HG02885 (cell line): ENCODE results near the gene DNM2.
A peak's percentile ranks its signal among the peaks of the same experiment; 100 is the strongest.

Experiments used
- ATAC-seq: cut with Tn5 transposase; IDR thresholded peaks from one replicate; pipeline ENCODE4 v1.9.1; 2021; ENCODE audit warnings: mild to moderate bottlenecking; ENCODE audit not compliant: unreplicated experiment, poor library complexity

Gene DNM2

GRCh38 chr19:10688545-10689280 is 29.2 kb upstream of the DNM2 start:
- ATAC-seq: no peak

- no peak for ATAC-seq
Measured at GRCh38 chr19:10690341-10690781, 27.5 kb upstream of the DNM2 start.

GRCh38 chr19:10691178-10691881 is 26.5 kb upstream of the DNM2 start:
- ATAC-seq: no peak

GRCh38 chr19:10691883-10692282 is 26.0 kb upstream of the DNM2 start:
- ATAC-seq: no peak

- ATAC-seq: no peak
Measured at GRCh38 chr19:10692673-10693264, 25.1 kb upstream of the DNM2 start.

- ATAC-seq: no peak
Measured at GRCh38 chr19:10694706-10695307, 23.1 kb upstream of the DNM2 start.

- ATAC-seq: peak; percentile 86
Measured at GRCh38 chr19:10695401-10696398, 22.2 kb upstream of the DNM2 start.

- ATAC-seq: no peak
Measured at GRCh38 chr19:10699650-10700335, 18.1 kb upstream of the DNM2 start.

- no peak for ATAC-seq
Measured at GRCh38 chr19:10701955-10702525, 15.8 kb upstream of the DNM2 start.

- ATAC-seq: no peak
Measured at GRCh38 chr19:10706990-10707389, 10.9 kb upstream of the DNM2 start.

- ATAC-seq: no peak
Measured at GRCh38 chr19:10707440-10707839, 10.4 kb upstream of the DNM2 start.

GRCh38 chr19:10708291-10708690 is 9.6 kb upstream of the DNM2 start:
- ATAC-seq: no peak

GRCh38 chr19:10712045-10712444 is 5.8 kb upstream of the DNM2 start:
- ATAC-seq: no peak

- no peak for ATAC-seq
Measured at GRCh38 chr19:10712754-10713153, 5.1 kb upstream of the DNM2 start.

GRCh38 chr19:10713317-10713716 is 4.6 kb upstream of the DNM2 start:
- no peak for ATAC-seq

GRCh38 chr19:10717054-10717355 is 874 bp upstream of the DNM2 start:
- no peak for ATAC-seq

GRCh38 chr19:10718205-10719196 is 622 bp downstream of the DNM2 start:
- ATAC-seq: peak; percentile 15

- no peak for ATAC-seq
Measured at GRCh38 chr19:10719466-10719961, 1.6 kb downstream of the DNM2 start.
